Endothelial cell of umbilical vein (primary cell): ENCODE measurements around the gene GTF2H1. TPM values are rescaled to one million over a fixed set of nuclear protein-coding genes. Genes with fewer than 3 reads are reported as not detected.

ENCODE experiments used
- BruUV-seq: library from RNA; stranded (reverse); fragments of 400-500 nt; replicated peaks from 2 replicates; lab custom pipeline; 2021; lab: Mats Ljungman, UMichigan
- CTCF ChIA-PET: fragments of 300-600, 350-600 bp; sonication (Branson Sonifier 250); formaldehyde crosslinking; loops from one replicate; lab custom pipeline; 2021; ENCODE audit warnings: antibody characterized with exemption, inconsistent platforms; lab: Charles Lee
- POLR2A ChIA-PET: fragments of 300-600, 350-600 bp; sonication (Branson Sonifier 250); formaldehyde crosslinking; loops from one replicate; lab custom pipeline; 2021; ENCODE audit warnings: antibody characterized with exemption, inconsistent platforms; lab: Charles Lee
- DNase-seq: peaks from one replicate; pipeline ENCODE4 v3.0.0-alpha.2; 2011; ENCODE audit warnings: low read depth, low spot score
- FAIRE-seq: peaks from 2 replicates; lab custom pipeline; 2011; peaks lifted over from hg19 to GRCh38; lab: Jason Lieb, UNC
- H2AFZ ChIP-seq: 2 replicates; pipeline ENCODE4 v1.6.0; 2012; ENCODE audit warnings: low read depth, low read length, control low read depth, inconsistent platforms
- H3K27ac ChIP-seq: 2 replicates; pipeline ENCODE4 v1.5.1; 2011; ENCODE audit warnings: low read depth, mild to moderate bottlenecking, control low read depth, low read length, moderate library complexity; ENCODE audit not compliant: insufficient read depth
- H3K27me3 ChIP-seq, 2 experiments: 2 replicates each; pipeline versions ENCODE4 v1.6.0 to v1.6.1; 2011; ENCODE audit warnings: low read length in 2 of 2, mixed read lengths in 1 of 2; ENCODE audit not compliant: control insufficient read depth in 2 of 2, insufficient read depth in 2 of 2
- H3K36me3 ChIP-seq, 2 experiments: 2 replicates in 1 of 2; 3 replicates in 1 of 2; pipeline ENCODE4 v1.5.1; 2011; ENCODE audit warnings: low read length in 2 of 2, mild to moderate bottlenecking in 1 of 2, moderate library complexity in 1 of 2; ENCODE audit not compliant: control insufficient read depth in 2 of 2, insufficient read depth in 2 of 2; ENCODE audit errors: extremely low read depth in 1 of 2
- H3K4me1 ChIP-seq: 3 replicates; pipeline ENCODE4 v1.5.1; 2011; ENCODE audit warnings: mild to moderate bottlenecking, low read length; ENCODE audit not compliant: control insufficient read depth, insufficient read depth; ENCODE audit errors: extremely low read depth
- H3K4me2 ChIP-seq: 2 replicates; pipeline ENCODE4 v1.6.1; 2011; ENCODE audit warnings: low read length, control low read depth, mixed read lengths; ENCODE audit not compliant: insufficient read depth
- H3K4me3 ChIP-seq, 3 experiments: fragments of 200-600 bp in 1 of 3; sonication (generic), shearing (Covaris generic) in 1 of 3; replicated peaks in 1 of 3; 2 replicates each; pipeline ENCODE4 v1.5.1; 2011 to 2016; ENCODE audit warnings: control low read depth in 3 of 3, low read length in 3 of 3, mild to moderate bottlenecking in 2 of 3, inconsistent platforms in 1 of 3, low read depth in 1 of 3, moderate library complexity in 1 of 3; ENCODE audit not compliant: insufficient read depth in 1 of 3
- H3K79me2 ChIP-seq: 2 replicates; pipeline ENCODE4 v1.6.0; 2012; ENCODE audit warnings: low read length, inconsistent platforms; ENCODE audit not compliant: control insufficient read depth, insufficient read depth
- H3K9ac ChIP-seq: replicated peaks from 2 replicates; pipeline ENCODE3; 2011; ENCODE audit warnings: low read length, control low read depth; ENCODE audit not compliant: insufficient read depth; ENCODE audit errors: extremely low read depth
- H3K9me1 ChIP-seq: replicated peaks from 3 replicates; pipeline ENCODE4 v1.6.0; 2011; ENCODE audit warnings: mild to moderate bottlenecking, low read length; ENCODE audit not compliant: control insufficient read depth, insufficient read depth; ENCODE audit errors: extremely low read depth
- H3K9me3 ChIP-seq: replicated peaks from 2 replicates; pipeline ENCODE4 v1.5.1; 2012; ENCODE audit warnings: low read length, inconsistent platforms; ENCODE audit not compliant: control insufficient read depth, insufficient read depth
- H4K20me1 ChIP-seq: replicated peaks from 2 replicates; pipeline ENCODE3; 2011; ENCODE audit warnings: mild to moderate bottlenecking, low read length; ENCODE audit not compliant: control insufficient read depth, insufficient read depth; ENCODE audit errors: extremely low read depth
- CTCF ChIP-seq, 2 donors: IDR thresholded peaks; 1 replicate in 1 of 2; 2 replicates in 1 of 2; pipeline ENCODE4 v1.5.1; 2011; ENCODE audit warnings: low read length in 2 of 2, mild to moderate bottlenecking in 2 of 2, moderate library complexity in 2 of 2, control low read depth in 1 of 2, inconsistent platforms in 1 of 2, low read depth in 1 of 2; ENCODE audit not compliant: insufficient read depth in 1 of 2; ENCODE audit errors: extremely low read depth in 1 of 2
- EZH2 ChIP-seq: IDR thresholded peaks from 2 replicates; pipeline ENCODE4 v1.6.1; 2012; ENCODE audit warnings: borderline replicate concordance, low read depth, mild to moderate bottlenecking, moderate library complexity, low read length, inconsistent platforms; ENCODE audit not compliant: severe bottlenecking
- FOS ChIP-seq: IDR thresholded peaks from 2 replicates; pipeline ENCODE4 v1.6.1; 2011; ENCODE audit warnings: mild to moderate bottlenecking, low read length, moderate library complexity, borderline replicate concordance; ENCODE audit not compliant: insufficient read depth
- GATA2 ChIP-seq: IDR thresholded peaks from 2 replicates; pipeline ENCODE4 v1.7.0; 2011; ENCODE audit warnings: low read depth, mild to moderate bottlenecking, moderate library complexity, mixed read lengths, low read length; ENCODE audit not compliant: insufficient read length, insufficient read depth
- JUN ChIP-seq: IDR thresholded peaks from 2 replicates; pipeline ENCODE4 v1.6.1; 2011; ENCODE audit warnings: borderline replicate concordance, low read depth; ENCODE audit not compliant: insufficient read length, insufficient read depth
- MAX ChIP-seq: IDR thresholded peaks from 2 replicates; pipeline ENCODE4 v1.6.1; 2011; ENCODE audit not compliant: insufficient read depth, insufficient read length
- MYC ChIP-seq: IDR thresholded peaks from one replicate; pipeline ENCODE4 v1.6.1; 2011; ENCODE audit warnings: mild to moderate bottlenecking, low read depth, low read length
- POLR2A ChIP-seq: IDR thresholded peaks from 2 replicates; pipeline ENCODE4 v1.6.1; 2012; ENCODE audit warnings: low read depth, mild to moderate bottlenecking, control low read depth, low read length
- POLR2AphosphoS5 ChIP-seq: IDR thresholded peaks from 2 replicates; pipeline ENCODE4 v1.6.1; 2012; ENCODE audit warnings: low read depth, mild to moderate bottlenecking, control low read depth, low read length, moderate library complexity; ENCODE audit not compliant: insufficient read depth
- dilution Hi-C: fragments of 300-500 bp; cut with MboI; formaldehyde crosslinking; loops from one replicate; pipeline ENCODE4 v1.15.0; 2019; ENCODE audit warnings: low sequenced_read_pairs; ENCODE audit not compliant: extremely low pct_ligation_motif_present
- intact Hi-C: fragments of 100-400 bp; cut with micrococcal nuclease; formaldehyde crosslinking; loops from one replicate; pipeline ENCODE4 v1.10.0; 2022
- polyA plus RNA-seq, 4 experiments: library from polyadenylated mRNA; depleted of rRNA in 3 of 4; stranded (reverse) in 3 of 4; unstranded in 1 of 4; fragments of >200 nt; gene quantifications; 2 replicates each; pipeline versions ENCODE4 v1.2.1 to v1.2.3, GENCODE V29; 2011 to 2012; ENCODE audit warnings: missing spikeins in 1 of 4
- total RNA-seq: library from RNA; stranded (reverse); gene quantifications from 2 replicates; pipeline ENCODE4 v1.2.3, GENCODE V29; 2021

Gene GTF2H1
- total and polyA plus RNA-seq, 2 donors (not counting 3 experiments of a cell fraction or from before 2014, with no cell fraction given): 15.7 to 47.7 TPM

GRCh38 chr11:18408558-18409291 is 86.4 kb downstream of the GTF2H1 start:
- Histone ChIP-seq H3K4me2 (no peak overlapping the region), H3K79me2 (no peaks in the 10 kb centered on the region), H3K9me1 (no peaks in the 10 kb centered on the region), H3K9ac (no peak overlapping the region), H3K4me1 (no peaks in the 10 kb centered on the region), H2AFZ (no peak overlapping the region), H3K4me3 (no peak overlapping the region), H4K20me1 (no peaks in the 10 kb centered on the region), H3K9me3 (no peaks in the 10 kb centered on the region), H3K36me3 (peaks cover 11 to 12% of the 10 kb centered on the region in 2 experiments), H3K27ac (no peak overlapping the region), H3K27me3 (no peaks in the 10 kb centered on the region)
- CTCF ChIA-PET: no interaction called here
- intact Hi-C loops (no loop called here), dilution Hi-C loops (no loop called here)
- no TSS peak for BruUV-seq
- no peak for FAIRE-seq
- POLR2A ChIA-PET: no interaction called here
- DNase-seq: no peak
- TF ChIP-seq MYC: no peak
- TF ChIP-seq FOS: no peak
- TF ChIP-seq JUN: no peak
- no peak for TF ChIP-seq EZH2
- TF ChIP-seq POLR2AphosphoS5: no peak
- no peak for TF ChIP-seq GATA2
- TF ChIP-seq CTCF (IDR thresholded peaks at IDR 0.05; ENCODE audit: extremely low read depth in 1 of 2, insufficient read depth in 1 of 2, low read depth in 1 of 2, low read length in 2 of 2): no peak
- no peak for TF ChIP-seq POLR2A
- TF ChIP-seq MAX: no peak
